ENCODE measurements around the gene TOGARAM2.

Gene TOGARAM2

GRCh38 chr2:29066271-29066860, 85.3 kb downstream of the TOGARAM2 start:
- TF ChIP-seq FOXM1 (IDR thresholded peaks at IDR 0.05; ENCODE audit: borderline replicate concordance, low read depth) (no peak), REST (IDR thresholded peaks at IDR 0.05; ENCODE audit: low read depth) (no peak), MAX (IDR thresholded peaks at IDR 0.05) (no peak), NFIC (IDR thresholded peaks at IDR 0.05) (no peak), CREB1 (IDR thresholded peaks at IDR 0.05; ENCODE audit: low read depth) (no peak), CEBPB (IDR thresholded peaks at IDR 0.05) (no peak), YY1 (IDR thresholded peaks at IDR 0.05; ENCODE audit: low read depth) (no peak), TEAD4 (IDR thresholded peaks at IDR 0.05) (no peak), USF1 (IDR thresholded peaks at IDR 0.05) (no peak), TCF12 (IDR thresholded peaks at IDR 0.05; ENCODE audit: low read depth) (no peak), EGR1 (IDR thresholded peaks at IDR 0.05) (no peak), TAF1 (IDR thresholded peaks at IDR 0.05; ENCODE audit: low read depth) (no peak), ZBTB7A (IDR thresholded peaks at IDR 0.05; ENCODE audit: low read depth) (no peak), RAD21 (IDR thresholded peaks at IDR 0.05; ENCODE audit: low read depth) (no peak), EP300 (IDR thresholded peaks at IDR 0.05; ENCODE audit: borderline replicate concordance) (no peak)

GRCh38 chr2:29066997-29067605, 86.0 kb downstream of the TOGARAM2 start:
- no peak for TF ChIP-seq TCF12 (IDR thresholded peaks at IDR 0.05; ENCODE audit: low read depth)
- no peak for TF ChIP-seq TEAD4 (IDR thresholded peaks at IDR 0.05)

GRCh38 chr2:29068513-29068912, 87.4 kb downstream of the TOGARAM2 start:
- TF ChIP-seq TEAD4 (IDR thresholded peaks at IDR 0.05), result no peak
- no peak for TF ChIP-seq NFIC (IDR thresholded peaks at IDR 0.05)
- no peak for TF ChIP-seq YY1 (IDR thresholded peaks at IDR 0.05; ENCODE audit: low read depth)
- TF ChIP-seq CREB1 (IDR thresholded peaks at IDR 0.05; ENCODE audit: low read depth), result no peak

- TF ChIP-seq TAF1 (IDR thresholded peaks at IDR 0.05; ENCODE audit: low read depth) (no peak), TEAD4 (IDR thresholded peaks at IDR 0.05) (no peak), RAD21 (IDR thresholded peaks at IDR 0.05; ENCODE audit: low read depth) (no peak), REST (IDR thresholded peaks at IDR 0.05; ENCODE audit: low read depth) (no peak), USF1 (IDR thresholded peaks at IDR 0.05) (no peak), ZBTB7A (IDR thresholded peaks at IDR 0.05; ENCODE audit: low read depth) (no peak), CEBPB (IDR thresholded peaks at IDR 0.05) (no peak), FOXM1 (IDR thresholded peaks at IDR 0.05; ENCODE audit: borderline replicate concordance, low read depth) (no peak), EGR1 (IDR thresholded peaks at IDR 0.05) (no peak), NFIC (IDR thresholded peaks at IDR 0.05) (no peak), TCF12 (IDR thresholded peaks at IDR 0.05; ENCODE audit: low read depth) (no peak)
Observed at GRCh38 chr2:29070526-29070925, 89.4 kb downstream of the TOGARAM2 start.

GRCh38 chr2:29071032-29071975, 90.2 kb downstream of the TOGARAM2 start:
- TF ChIP-seq CEBPB (IDR thresholded peaks at IDR 0.05), result no peak
- no peak for TF ChIP-seq EP300 (IDR thresholded peaks at IDR 0.05; ENCODE audit: borderline replicate concordance)
- no peak for TF ChIP-seq MAX (IDR thresholded peaks at IDR 0.05)
- TF ChIP-seq TCF12 (IDR thresholded peaks at IDR 0.05; ENCODE audit: low read depth), result no peak
- TF ChIP-seq NFIC (IDR thresholded peaks at IDR 0.05), result no peak
- no peak for TF ChIP-seq FOXM1 (IDR thresholded peaks at IDR 0.05; ENCODE audit: borderline replicate concordance, low read depth)
- TF ChIP-seq ZBTB7A (IDR thresholded peaks at IDR 0.05; ENCODE audit: low read depth), result no peak
- TF ChIP-seq USF1 (IDR thresholded peaks at IDR 0.05), result no peak
- no peak for TF ChIP-seq EGR1 (IDR thresholded peaks at IDR 0.05)
- TF ChIP-seq TAF1 (IDR thresholded peaks at IDR 0.05; ENCODE audit: low read depth), result no peak
- TF ChIP-seq RAD21 (IDR thresholded peaks at IDR 0.05; ENCODE audit: low read depth), result no peak
- TF ChIP-seq YY1 (IDR thresholded peaks at IDR 0.05; ENCODE audit: low read depth), result no peak
- TF ChIP-seq TEAD4 (IDR thresholded peaks at IDR 0.05), result no peak
- TF ChIP-seq REST (IDR thresholded peaks at IDR 0.05; ENCODE audit: low read depth), result no peak
